Fibroblast of skin of left quadriceps (primary cell): Measurements from ENCODE around the gene TTYH2.

Experiments
- DNase-seq, 2 experiments: peaks; one replicate each; pipeline ENCODE4 v3.0.0-alpha.2; 2013; ENCODE audit warnings: low read depth in 2 of 2

Gene TTYH2

DNA sequence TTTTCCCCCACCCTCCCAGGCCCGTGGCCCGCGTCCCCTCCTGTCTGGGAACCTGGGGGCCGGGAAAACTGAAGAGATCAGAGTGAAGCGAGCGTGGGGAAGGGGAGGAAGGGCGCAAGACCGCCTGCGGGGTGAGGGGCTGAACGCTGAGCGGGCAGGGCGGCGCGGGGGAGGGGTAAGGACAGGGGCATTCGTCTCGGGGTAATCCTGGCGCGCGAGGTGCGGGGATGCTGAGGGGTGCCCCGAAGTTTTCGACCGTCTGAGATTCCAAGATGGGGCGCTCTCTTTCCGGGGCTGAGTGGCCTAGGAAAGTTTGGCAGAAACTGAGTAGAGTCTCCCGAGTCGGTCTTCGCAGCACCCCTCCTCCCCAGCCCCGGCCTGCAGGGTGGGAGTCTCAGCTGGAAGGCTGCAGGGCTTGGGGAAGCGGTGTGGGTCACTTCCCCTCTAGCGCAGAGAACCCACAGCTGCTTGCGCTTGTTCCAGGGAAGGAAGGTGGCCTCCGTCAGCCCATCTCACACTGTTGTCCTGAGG is 555 bp downstream of the TTYH2 start:
- DNase-seq = no peak

DNA sequence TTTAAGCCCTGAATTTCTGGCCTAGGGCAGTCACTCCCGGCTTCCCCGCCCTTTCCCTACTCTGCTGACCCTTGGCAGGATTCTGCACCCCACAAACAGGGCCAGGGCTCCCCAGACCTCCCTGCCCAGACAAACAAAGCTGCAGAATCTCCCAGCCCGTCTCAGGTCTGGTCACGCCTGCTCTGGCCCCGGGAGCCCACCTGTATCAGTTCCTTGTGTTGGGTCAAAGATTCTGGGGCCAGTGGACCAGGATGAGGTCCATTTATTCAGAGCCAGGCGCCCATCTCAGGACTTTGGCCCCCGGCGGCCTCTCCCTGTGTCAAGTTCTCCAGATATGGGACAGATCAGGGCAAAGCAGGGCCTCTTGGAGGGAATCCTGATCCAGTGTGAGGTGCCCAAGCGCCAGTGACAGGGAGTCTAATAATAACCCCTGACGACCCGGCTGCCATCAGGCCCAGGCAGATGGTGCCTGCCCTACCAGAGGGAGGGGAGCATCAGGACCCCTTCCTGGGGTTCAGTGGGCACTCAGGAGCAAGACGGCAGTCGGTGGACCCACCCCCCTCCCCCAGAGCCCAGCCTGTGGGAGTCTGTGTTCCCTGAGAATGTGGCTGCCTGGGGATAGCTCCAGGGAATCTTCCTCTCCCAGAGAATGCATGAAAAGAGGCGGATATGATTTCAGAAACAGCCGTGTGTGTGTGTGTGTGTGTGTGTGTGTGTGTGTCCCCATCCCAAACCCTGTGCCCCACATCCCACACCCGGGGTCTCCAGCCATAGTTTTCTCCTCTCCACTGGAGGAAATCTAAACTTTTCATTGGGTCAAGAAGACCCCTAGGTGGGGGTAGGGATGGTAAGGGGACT is 1.3 kb downstream of the TTYH2 start:
- DNase-seq = no peak

GRCh38 chr17:74215342-74215727 is 2.0 kb downstream of the TTYH2 start:
- DNase-seq = no peak

- DNase-seq = no peak
Measured at GRCh38 chr17:74216505-74216904, 3.1 kb downstream of the TTYH2 start.

DNA sequence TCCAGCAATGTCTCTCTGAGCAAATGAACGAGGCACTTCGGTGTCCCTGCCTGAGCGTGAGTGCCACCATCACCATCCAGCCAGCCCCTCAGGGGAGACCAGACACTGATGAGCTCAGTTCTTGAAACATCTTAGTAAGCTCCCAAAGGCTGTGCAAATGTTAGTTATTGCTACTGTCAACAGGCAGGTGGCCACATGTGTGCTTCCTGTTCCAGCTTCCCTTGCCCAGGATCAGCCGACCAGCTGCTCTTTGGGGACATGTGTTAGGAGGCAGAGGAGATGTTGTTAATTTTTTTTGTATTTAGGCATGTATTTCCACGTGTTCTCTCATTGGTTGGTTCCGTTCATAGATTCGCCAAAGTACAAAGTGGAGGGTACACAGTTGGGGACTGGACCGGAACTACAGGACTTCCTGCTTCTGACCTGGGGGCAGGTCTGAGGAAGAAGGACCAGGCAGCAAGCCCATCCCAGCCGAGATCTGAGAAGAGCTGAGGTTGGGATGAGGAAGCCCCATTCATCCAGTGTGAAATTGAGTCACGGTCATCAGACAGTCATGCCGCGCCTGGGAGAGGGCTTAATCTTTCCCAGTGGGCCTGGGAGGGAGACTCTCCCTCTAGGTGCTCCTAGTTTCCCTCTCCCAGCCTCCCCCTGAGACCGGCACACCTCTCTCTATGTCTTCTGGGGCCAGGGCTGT is 3.8 kb downstream of the TTYH2 start:
- no peak for DNase-seq

DNA sequence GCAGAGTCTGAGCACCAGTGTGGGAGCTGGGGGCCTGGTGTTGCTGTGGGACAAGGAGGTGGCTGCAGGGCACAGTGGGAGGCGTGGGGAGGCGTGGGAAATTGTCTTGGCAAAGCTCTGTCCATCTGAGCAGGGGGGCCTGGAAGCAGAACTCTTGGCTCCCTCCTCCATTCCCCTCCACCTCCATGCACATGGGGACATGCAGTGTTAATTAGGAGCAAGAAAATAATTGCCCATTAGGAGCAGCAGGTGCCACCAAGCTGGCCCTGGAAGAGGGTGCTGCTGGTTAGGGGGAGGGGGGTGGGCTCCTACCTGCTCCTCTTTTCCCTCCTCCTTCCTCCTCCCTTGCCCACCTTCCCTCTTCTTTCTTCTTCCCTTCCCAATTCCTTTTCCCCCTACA is 4.5 kb downstream of the TTYH2 start:
- no peak for DNase-seq

DNA sequence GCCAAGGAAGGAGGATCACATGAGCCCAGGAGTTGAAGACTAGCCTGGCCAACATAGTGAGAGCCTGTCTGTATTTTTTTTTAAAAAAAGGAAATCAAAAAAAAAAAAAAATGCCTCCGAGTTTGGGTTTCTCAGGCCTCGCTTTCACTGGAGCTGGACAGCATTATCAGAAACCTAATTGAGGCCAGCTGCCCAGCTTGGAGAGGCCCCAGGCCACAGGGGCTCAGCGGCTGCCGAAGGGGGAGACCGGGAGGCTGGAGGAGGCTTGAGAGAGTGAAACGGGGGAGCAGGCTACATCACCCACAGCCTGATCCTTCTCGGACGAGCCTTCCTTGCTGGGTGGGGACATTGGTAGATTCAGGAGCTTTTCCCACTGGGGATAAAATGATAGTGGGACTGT is 5.1 kb downstream of the TTYH2 start:
- no peak for DNase-seq

DNA sequence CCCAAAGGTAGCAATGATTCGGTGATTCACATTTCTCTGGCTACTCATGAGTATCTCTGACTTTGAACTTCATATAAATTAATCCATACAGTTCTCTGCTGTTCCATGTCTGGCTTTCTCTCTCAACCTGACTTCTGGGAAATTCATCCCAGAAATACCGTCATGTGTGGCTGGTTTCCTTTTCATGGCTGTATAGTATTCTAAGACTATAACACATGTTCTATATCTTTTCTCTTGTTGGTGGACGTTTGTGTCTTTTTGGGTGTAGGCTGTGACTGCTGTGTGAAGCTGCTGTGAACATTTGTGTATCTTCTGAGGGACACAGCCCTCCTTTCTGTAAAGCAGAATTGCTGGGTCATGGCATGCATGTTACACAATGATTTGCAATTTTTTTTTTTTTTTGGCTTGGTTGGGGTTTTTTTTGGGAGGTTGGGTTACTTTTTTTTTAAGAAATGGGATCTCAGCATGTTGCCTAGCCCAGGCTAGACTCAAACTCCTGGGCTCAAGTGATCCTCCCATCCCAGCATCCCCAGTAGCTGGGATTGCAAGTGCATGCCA is 6.3 kb downstream of the TTYH2 start:
- no peak for DNase-seq

- DNase-seq = no peak
Measured at GRCh38 chr17:74220219-74220618, 6.8 kb downstream of the TTYH2 start.

GRCh38 chr17:74220946-74221818 is 7.8 kb downstream of the TTYH2 start:
- no peak for DNase-seq

DNA sequence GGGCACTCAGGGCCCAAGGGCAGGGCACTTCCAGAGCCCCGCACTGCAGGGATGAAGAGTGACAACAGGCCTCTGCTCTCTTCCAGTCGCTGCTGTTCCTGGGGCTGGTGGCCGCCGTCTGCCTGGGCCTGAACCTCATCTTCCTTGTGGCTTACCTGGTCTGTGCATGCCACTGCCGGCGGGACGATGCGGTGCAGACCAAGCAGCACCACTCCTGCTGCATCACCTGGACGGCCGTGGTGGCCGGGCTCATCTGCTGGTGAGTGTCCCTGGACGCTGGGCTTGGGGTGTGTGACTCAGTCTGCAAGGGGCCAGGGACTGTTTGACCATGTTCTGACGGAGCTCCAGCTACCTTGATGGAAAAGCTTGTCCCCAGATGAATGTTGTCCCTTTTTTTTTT is 9.0 kb downstream of the TTYH2 start:
- no peak for DNase-seq

GRCh38 chr17:74223901-74224300 is 10.5 kb downstream of the TTYH2 start:
- DNase-seq = no peak

GRCh38 chr17:74224959-74225725 is 11.8 kb downstream of the TTYH2 start:
- DNase-seq = no peak

- no peak for DNase-seq
Measured at GRCh38 chr17:74226252-74226651, 12.9 kb downstream of the TTYH2 start.

- DNase-seq = no peak
Measured at GRCh38 chr17:74227271-74228080, 14.1 kb downstream of the TTYH2 start.

DNA sequence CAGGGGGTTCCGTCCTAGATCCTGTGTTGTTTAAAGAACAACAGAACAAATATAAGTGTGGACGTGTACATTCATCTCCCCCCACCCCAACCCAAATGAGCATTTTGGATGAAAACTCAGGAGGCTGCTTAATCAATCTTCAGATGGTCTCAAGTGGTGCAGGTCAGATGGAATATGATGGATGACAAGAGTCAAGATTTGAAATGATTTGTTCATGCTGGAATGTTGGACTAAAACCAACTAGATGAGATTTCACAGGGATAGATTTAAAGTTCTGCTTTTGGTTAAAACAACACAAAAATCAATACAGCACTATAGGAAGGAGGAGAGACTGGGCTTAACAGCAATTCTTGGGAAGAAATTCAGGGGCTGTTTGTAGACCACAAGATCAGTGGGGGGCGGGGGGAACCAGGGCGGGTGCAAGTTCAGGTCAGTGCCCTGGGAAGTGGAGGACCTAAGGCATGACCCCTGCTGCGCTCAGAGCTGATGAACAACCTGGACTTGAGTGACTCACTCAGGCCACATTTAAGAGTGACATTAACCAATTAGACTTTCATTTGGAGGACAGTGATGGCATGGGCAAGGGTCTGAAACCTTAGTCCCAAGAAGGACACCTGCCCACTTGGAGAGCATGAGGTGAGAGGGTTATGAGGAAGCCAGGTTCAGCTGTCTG is 15.1 kb downstream of the TTYH2 start:
- no peak for DNase-seq

DNA sequence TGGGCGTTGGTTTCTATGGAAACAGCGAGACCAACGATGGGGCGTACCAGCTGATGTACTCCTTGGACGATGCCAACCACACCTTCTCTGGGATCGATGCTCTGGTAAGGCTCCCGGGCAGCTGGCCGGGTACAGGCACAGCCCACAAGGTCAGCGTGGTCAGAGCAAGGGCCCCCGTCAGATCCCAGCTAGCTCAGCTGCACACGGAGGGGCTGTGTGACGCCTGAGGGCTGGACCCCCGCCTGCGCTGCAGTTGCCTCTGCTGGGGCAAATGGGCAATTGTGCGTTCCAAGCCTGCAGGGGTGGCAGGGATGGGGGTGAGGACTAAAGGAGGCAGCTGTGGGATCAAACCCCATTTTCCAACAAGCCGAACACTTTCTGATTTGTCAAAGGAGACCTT is 17.5 kb downstream of the TTYH2 start:
- no peak for DNase-seq

DNA sequence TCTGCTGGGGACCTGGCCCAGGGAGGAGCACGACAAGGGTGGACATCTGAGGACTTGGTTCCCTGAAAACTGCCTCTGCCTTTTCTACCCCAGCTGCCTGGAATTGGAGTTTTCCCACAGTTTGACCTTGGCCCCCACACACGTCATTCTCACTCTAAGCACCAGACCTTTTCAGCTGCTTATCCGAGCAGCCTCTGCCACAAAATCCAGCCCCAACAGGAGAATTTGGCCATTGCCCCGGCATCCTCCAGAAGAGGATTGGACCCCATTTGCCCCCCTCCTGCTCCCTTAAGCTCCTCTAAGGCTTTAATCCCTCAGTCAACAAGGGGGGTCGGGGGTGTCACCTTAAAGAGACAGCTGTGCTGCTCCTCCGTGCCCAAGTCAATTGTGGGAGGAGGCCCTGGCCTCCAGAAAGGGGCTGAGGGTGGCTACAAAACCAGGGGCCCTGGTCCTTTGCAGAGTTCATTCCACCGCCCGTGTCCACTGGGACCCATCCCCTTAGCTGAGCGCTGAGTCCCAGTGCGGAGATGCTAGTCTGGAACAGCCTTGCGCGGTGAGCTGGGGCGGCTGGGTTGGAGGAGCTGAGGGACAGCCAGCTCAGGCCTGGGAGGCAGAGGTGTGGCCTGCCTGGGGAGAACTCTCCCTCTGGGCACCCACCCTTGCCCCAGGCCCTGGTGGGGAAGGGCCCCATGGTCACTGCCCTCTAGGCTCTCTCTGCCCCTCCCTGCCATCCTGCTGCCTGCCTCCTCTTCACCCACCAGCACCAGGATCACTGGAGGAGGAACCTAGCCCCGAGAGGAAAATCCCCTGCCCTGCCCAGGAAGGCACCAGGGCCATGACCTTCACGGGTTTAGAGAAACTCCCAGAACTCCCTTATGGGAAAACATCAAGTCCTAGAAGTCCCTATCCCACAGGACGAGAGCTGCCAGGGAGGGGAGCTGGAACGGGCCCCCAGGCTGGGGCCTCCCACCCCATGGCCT is 18.8 kb downstream of the TTYH2 start:
- DNase-seq = no peak
